ENCODE results near the gene ZMAT5.

The ZMAT5 gene

GRCh38 chr22:29713156-29713727 is 53.6 kb downstream of the ZMAT5 start:
- peaks cover 64% of the 10 kb centered on the region for H3K27me3 ChIP-seq (ENCODE audit: control insufficient read depth, insufficient read depth, low read length)
- H3K36me3 ChIP-seq (ENCODE audit: insufficient read depth, low read length) = no peaks in the 10 kb centered on the region
- H3K4me3 ChIP-seq (ENCODE audit: low read length) = no peak overlapping the region
- H3K4me1 ChIP-seq (ENCODE audit: control insufficient read depth, insufficient read depth, low read length) = no peaks in the 10 kb centered on the region
- no peak overlapping the region for H3K9ac ChIP-seq (ENCODE audit: low read depth, low read length)
- H3K9me3 ChIP-seq (replicated peaks; ENCODE audit: low read length) = no peaks in the 10 kb centered on the region
- no peak overlapping the region for H3K4me2 ChIP-seq (ENCODE audit: low read length)

GRCh38 chr22:29712119-29712518 is 54.7 kb downstream of the ZMAT5 start:
- Histone ChIP-seq H3K4me1 (ENCODE audit: control insufficient read depth, insufficient read depth, low read length) (no peaks in the 10 kb centered on the region), H3K9me3 (replicated peaks; ENCODE audit: low read length) (no peaks in the 10 kb centered on the region), H3K27me3 (ENCODE audit: control insufficient read depth, insufficient read depth, low read length) (peaks cover 66% of the 10 kb centered on the region), H3K4me3 (ENCODE audit: low read length) (no peak overlapping the region), H3K36me3 (ENCODE audit: insufficient read depth, low read length) (no peaks in the 10 kb centered on the region), H3K4me2 (ENCODE audit: low read length) (no peak overlapping the region), H3K9ac (ENCODE audit: low read depth, low read length) (no peak overlapping the region)

GRCh38 chr22:29710922-29711593 is 55.7 kb downstream of the ZMAT5 start:
- H3K4me3 ChIP-seq (ENCODE audit: low read length) = no peak overlapping the region
- H3K27me3 ChIP-seq (ENCODE audit: control insufficient read depth, insufficient read depth, low read length) = peaks cover 66% of the 10 kb centered on the region
- no peak overlapping the region for H3K9ac ChIP-seq (ENCODE audit: low read depth, low read length)
- H3K9me3 ChIP-seq (replicated peaks; ENCODE audit: low read length) = no peaks in the 10 kb centered on the region
- no peaks in the 10 kb centered on the region for H3K4me1 ChIP-seq (ENCODE audit: control insufficient read depth, insufficient read depth, low read length)
- no peak overlapping the region for H3K4me2 ChIP-seq (ENCODE audit: low read length)
- H3K36me3 ChIP-seq (ENCODE audit: insufficient read depth, low read length) = no peaks in the 10 kb centered on the region

- no peaks in the 10 kb centered on the region for H3K36me3 ChIP-seq (ENCODE audit: insufficient read depth, low read length)
- peaks cover 58% of the 10 kb centered on the region for H3K27me3 ChIP-seq (ENCODE audit: control insufficient read depth, insufficient read depth, low read length)
- H3K9me3 ChIP-seq (replicated peaks; ENCODE audit: low read length) = no peaks in the 10 kb centered on the region
- no peak overlapping the region for H3K4me3 ChIP-seq (ENCODE audit: low read length)
- no peak overlapping the region for H3K9ac ChIP-seq (ENCODE audit: low read depth, low read length)
- H3K4me1 ChIP-seq (ENCODE audit: control insufficient read depth, insufficient read depth, low read length) = no peaks in the 10 kb centered on the region
- no peak overlapping the region for H3K4me2 ChIP-seq (ENCODE audit: low read length)
Measured at GRCh38 chr22:29710193-29710592, 56.6 kb downstream of the ZMAT5 start.

GRCh38 chr22:29707471-29707870 is 59.3 kb downstream of the ZMAT5 start:
- Histone ChIP-seq H3K36me3 (ENCODE audit: insufficient read depth, low read length) (no peaks in the 10 kb centered on the region), H3K4me1 (ENCODE audit: control insufficient read depth, insufficient read depth, low read length) (peaks cover 10% of the 10 kb centered on the region), H3K9me3 (replicated peaks; ENCODE audit: low read length) (no peaks in the 10 kb centered on the region), H3K9ac (ENCODE audit: low read depth, low read length) (no peak overlapping the region), H3K4me3 (ENCODE audit: low read length) (no peak overlapping the region), H3K4me2 (ENCODE audit: low read length) (no peak overlapping the region), H3K27me3 (ENCODE audit: control insufficient read depth, insufficient read depth, low read length) (peaks cover 36% of the 10 kb centered on the region)

- H3K9ac ChIP-seq (ENCODE audit: low read depth, low read length) = no peak overlapping the region
- no peak overlapping the region for H3K4me3 ChIP-seq (ENCODE audit: low read length)
- H3K9me3 ChIP-seq (replicated peaks; ENCODE audit: low read length) = no peaks in the 10 kb centered on the region
- H3K4me1 ChIP-seq (ENCODE audit: control insufficient read depth, insufficient read depth, low read length) = peaks cover 14% of the 10 kb centered on the region
- H3K27me3 ChIP-seq (ENCODE audit: control insufficient read depth, insufficient read depth, low read length) = peaks cover 36% of the 10 kb centered on the region
- no peaks in the 10 kb centered on the region for H3K36me3 ChIP-seq (ENCODE audit: insufficient read depth, low read length)
- H3K4me2 ChIP-seq (ENCODE audit: low read length) = no peak overlapping the region
Measured at GRCh38 chr22:29707010-29707409, 59.8 kb downstream of the ZMAT5 start.

GRCh38 chr22:29706486-29706885 is 60.3 kb downstream of the ZMAT5 start:
- peaks cover 18% of the 10 kb centered on the region for H3K4me1 ChIP-seq (ENCODE audit: control insufficient read depth, insufficient read depth, low read length)
- H3K27me3 ChIP-seq (ENCODE audit: control insufficient read depth, insufficient read depth, low read length) = peaks cover 33% of the 10 kb centered on the region
- no peak overlapping the region for H3K4me2 ChIP-seq (ENCODE audit: low read length)
- H3K4me3 ChIP-seq (ENCODE audit: low read length) = no peak overlapping the region
- no peaks in the 10 kb centered on the region for H3K36me3 ChIP-seq (ENCODE audit: insufficient read depth, low read length)
- no peak overlapping the region for H3K9ac ChIP-seq (ENCODE audit: low read depth, low read length)
- no peaks in the 10 kb centered on the region for H3K9me3 ChIP-seq (replicated peaks; ENCODE audit: low read length)

GRCh38 chr22:29705651-29706050 is 61.2 kb downstream of the ZMAT5 start:
- Histone ChIP-seq H3K4me2 (ENCODE audit: low read length) (no peak overlapping the region), H3K36me3 (ENCODE audit: insufficient read depth, low read length) (no peaks in the 10 kb centered on the region), H3K4me1 (ENCODE audit: control insufficient read depth, insufficient read depth, low read length) (peaks cover 26% of the 10 kb centered on the region), H3K9me3 (replicated peaks; ENCODE audit: low read length) (no peaks in the 10 kb centered on the region), H3K4me3 (ENCODE audit: low read length) (no peak overlapping the region), H3K9ac (ENCODE audit: low read depth, low read length) (no peak overlapping the region), H3K27me3 (ENCODE audit: control insufficient read depth, insufficient read depth, low read length) (peaks cover 29% of the 10 kb centered on the region)

- Histone ChIP-seq H3K4me2 (ENCODE audit: low read length) (no peak overlapping the region), H3K27me3 (ENCODE audit: control insufficient read depth, insufficient read depth, low read length) (peaks cover 19% of the 10 kb centered on the region), H3K9me3 (replicated peaks; ENCODE audit: low read length) (no peaks in the 10 kb centered on the region), H3K4me3 (ENCODE audit: low read length) (no peak overlapping the region), H3K9ac (ENCODE audit: low read depth, low read length) (no peak overlapping the region), H3K4me1 (ENCODE audit: control insufficient read depth, insufficient read depth, low read length) (peaks cover 36% of the 10 kb centered on the region), H3K36me3 (ENCODE audit: insufficient read depth, low read length) (no peaks in the 10 kb centered on the region)
Measured at GRCh38 chr22:29704528-29705285, 62.1 kb downstream of the ZMAT5 start.

- Histone ChIP-seq H3K4me3 (ENCODE audit: low read length) (no peak overlapping the region), H3K36me3 (ENCODE audit: insufficient read depth, low read length) (no peaks in the 10 kb centered on the region), H3K4me1 (ENCODE audit: control insufficient read depth, insufficient read depth, low read length) (peaks cover 36% of the 10 kb centered on the region), H3K9ac (ENCODE audit: low read depth, low read length) (no peak overlapping the region), H3K4me2 (ENCODE audit: low read length) (no peak overlapping the region), H3K9me3 (replicated peaks; ENCODE audit: low read length) (no peaks in the 10 kb centered on the region), H3K27me3 (ENCODE audit: control insufficient read depth, insufficient read depth, low read length) (peaks cover 12% of the 10 kb centered on the region)
Measured at GRCh38 chr22:29703569-29704195, 63.1 kb downstream of the ZMAT5 start.

- no peaks in the 10 kb centered on the region for H3K9me3 ChIP-seq (replicated peaks; ENCODE audit: low read length)
- no peak overlapping the region for H3K9ac ChIP-seq (ENCODE audit: low read depth, low read length)
- peaks cover 2% of the 10 kb centered on the region for H3K36me3 ChIP-seq (ENCODE audit: insufficient read depth, low read length)
- H3K27me3 ChIP-seq (ENCODE audit: control insufficient read depth, insufficient read depth, low read length) = peaks cover 9% of the 10 kb centered on the region
- H3K4me2 ChIP-seq (ENCODE audit: low read length) = peak overlapping the region; percentile 21
- H3K4me3 ChIP-seq (ENCODE audit: low read length) = no peak overlapping the region
- H3K4me1 ChIP-seq (ENCODE audit: control insufficient read depth, insufficient read depth, low read length) = peaks cover 36% of the 10 kb centered on the region
Measured at GRCh38 chr22:29702931-29703501, 63.8 kb downstream of the ZMAT5 start.
